GM19324 (cell line): ENCODE results near the gene RBM47.
"Not testable (repeated sequence)": the region's sequence is repeated elsewhere in the genome, so short reads cannot be mapped to it uniquely, and the experiment has no call there.

ENCODE experiments used
- ATAC-seq: cut with Tn5 transposase; IDR thresholded peaks from one replicate; pipeline ENCODE4 v1.9.1; 2021; ENCODE audit warnings: mild to moderate bottlenecking, moderate library complexity; ENCODE audit not compliant: unreplicated experiment, low FRiP score

Gene RBM47

GRCh38 chr4:40570348-40571077 lies 59.2 kb downstream of the RBM47 start:
- ATAC-seq = no peak

- ATAC-seq = no peak
Measured at GRCh38 chr4:40564815-40565483, 64.7 kb downstream of the RBM47 start.

GRCh38 chr4:40564004-40564403 lies 65.7 kb downstream of the RBM47 start:
- ATAC-seq = no peak

GRCh38 chr4:40563401-40563800 lies 66.3 kb downstream of the RBM47 start:
- ATAC-seq = no peak

- no peak for ATAC-seq
Measured at GRCh38 chr4:40562681-40563080, 67.0 kb downstream of the RBM47 start.

GRCh38 chr4:40562208-40562607 lies 67.5 kb downstream of the RBM47 start:
- no peak for ATAC-seq

- ATAC-seq = not testable (repeated sequence)
Measured at GRCh38 chr4:40561543-40562177, 68.0 kb downstream of the RBM47 start.

- ATAC-seq = no peak
Measured at GRCh38 chr4:40559585-40560465, 69.8 kb downstream of the RBM47 start.

- ATAC-seq = no peak
Measured at GRCh38 chr4:40557736-40558135, 71.9 kb downstream of the RBM47 start.

GRCh38 chr4:40555176-40555900 lies 74.3 kb downstream of the RBM47 start:
- no peak for ATAC-seq

GRCh38 chr4:40554641-40555040 lies 75.0 kb downstream of the RBM47 start:
- ATAC-seq = not testable (repeated sequence)

GRCh38 chr4:40553995-40554394 lies 75.7 kb downstream of the RBM47 start:
- ATAC-seq = no peak

GRCh38 chr4:40552536-40552935 lies 77.1 kb downstream of the RBM47 start:
- ATAC-seq = no peak

- ATAC-seq = not testable (repeated sequence)
Measured at GRCh38 chr4:40551568-40552136, 78.0 kb downstream of the RBM47 start.

GRCh38 chr4:40550948-40551462 lies 78.7 kb downstream of the RBM47 start:
- ATAC-seq = peak; percentile 59

GRCh38 chr4:40550196-40550595 lies 79.5 kb downstream of the RBM47 start:
- ATAC-seq = no peak

- no peak for ATAC-seq
Measured at GRCh38 chr4:40548256-40548655, 81.4 kb downstream of the RBM47 start.

GRCh38 chr4:40547789-40548132 lies 81.9 kb downstream of the RBM47 start:
- no peak for ATAC-seq

- no peak for ATAC-seq
Measured at GRCh38 chr4:40546969-40547788, 82.5 kb downstream of the RBM47 start.
